GM18499 (cell line): ENCODE data around the gene TMEM214.
A peak's percentile ranks its signal among the peaks of the same experiment; 100 is the strongest.

Experiments
- ATAC-seq: cut with Tn5 transposase; IDR thresholded peaks from one replicate; pipeline ENCODE4 v1.9.1; 2021; ENCODE audit warnings: moderate number of reproducible peaks; ENCODE audit not compliant: insufficient read depth, unreplicated experiment

TMEM214 gene

DNA sequence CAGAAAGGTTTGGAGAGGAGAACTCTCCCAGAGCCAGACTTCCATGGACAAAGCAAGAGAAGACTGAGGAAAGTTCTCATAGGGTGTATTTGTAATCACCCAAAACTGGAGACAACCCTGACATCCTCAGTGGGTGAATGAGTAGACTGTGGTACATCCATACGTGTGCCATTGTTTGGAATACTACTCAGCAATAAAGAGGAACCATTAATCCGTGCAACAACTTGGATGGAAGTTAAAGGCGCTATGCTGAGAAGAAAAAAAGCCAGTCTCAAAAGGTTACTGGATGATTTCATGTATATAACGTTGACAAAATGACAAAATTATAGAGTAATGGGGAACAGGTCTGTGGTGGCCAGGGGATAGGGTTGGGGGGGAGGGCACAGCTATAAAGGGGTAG is 24.1 kb upstream of the TMEM214 start:
- ATAC-seq: no peak

DNA sequence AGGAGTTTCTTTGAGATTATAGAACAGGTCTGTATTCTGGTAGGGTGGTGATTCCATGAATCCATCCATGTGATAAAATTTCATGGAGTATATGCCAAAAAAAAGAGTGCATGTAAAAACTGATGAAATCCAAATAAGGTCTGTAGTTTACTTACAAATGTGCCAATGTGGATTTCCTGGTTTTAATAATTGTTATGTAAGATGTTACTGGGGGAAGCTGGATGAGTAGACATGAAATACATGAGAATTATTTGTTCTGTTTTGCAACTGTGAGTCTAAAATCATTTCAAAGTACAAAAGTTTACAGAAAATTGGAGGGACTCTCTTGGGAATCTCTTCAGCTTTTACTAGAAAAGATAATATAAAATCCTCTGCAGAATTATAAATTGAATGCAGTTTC is 23.7 kb upstream of the TMEM214 start:
- ATAC-seq: no peak

- ATAC-seq: no peak
These were observed 23.0 kb upstream of the TMEM214 start for GRCh38 chr2:27009716-27010115.

- ATAC-seq: no peak
These were observed 22.6 kb upstream of the TMEM214 start for GRCh38 chr2:27010139-27010538.

GRCh38 chr2:27013738-27014137 is 19.0 kb upstream of the TMEM214 start:
- ATAC-seq: no peak

- ATAC-seq: no peak
These were observed 17.9 kb upstream of the TMEM214 start for GRCh38 chr2:27014771-27015433.

DNA sequence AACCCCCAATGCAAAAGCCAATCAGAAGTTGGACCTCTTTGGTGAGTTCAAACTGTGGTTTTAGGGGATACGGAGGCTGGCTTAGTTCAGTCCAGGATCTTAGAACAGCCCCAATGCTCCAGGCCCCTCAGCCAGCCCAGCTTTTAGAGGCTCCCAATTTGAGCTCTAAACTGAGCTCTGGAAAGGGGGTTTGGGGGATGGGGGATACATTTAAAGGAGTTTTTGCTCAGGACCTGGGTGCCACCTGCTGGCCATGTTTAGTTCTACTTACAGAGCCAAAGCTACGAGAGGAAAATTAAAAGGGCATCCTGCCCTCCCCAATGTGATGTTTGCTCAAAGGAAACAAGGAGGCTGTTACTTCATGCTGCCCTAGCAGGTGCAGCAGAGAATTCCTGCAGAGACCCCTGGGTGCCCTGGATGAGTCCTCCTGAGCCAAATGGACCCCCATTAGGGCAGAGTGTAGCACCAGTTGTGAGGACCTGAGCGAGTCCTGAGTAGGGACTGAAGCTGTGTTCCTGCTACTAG is 15.9 kb upstream of the TMEM214 start:
- no peak for ATAC-seq

GRCh38 chr2:27018142-27018541 is 14.6 kb upstream of the TMEM214 start:
- no peak for ATAC-seq

DNA sequence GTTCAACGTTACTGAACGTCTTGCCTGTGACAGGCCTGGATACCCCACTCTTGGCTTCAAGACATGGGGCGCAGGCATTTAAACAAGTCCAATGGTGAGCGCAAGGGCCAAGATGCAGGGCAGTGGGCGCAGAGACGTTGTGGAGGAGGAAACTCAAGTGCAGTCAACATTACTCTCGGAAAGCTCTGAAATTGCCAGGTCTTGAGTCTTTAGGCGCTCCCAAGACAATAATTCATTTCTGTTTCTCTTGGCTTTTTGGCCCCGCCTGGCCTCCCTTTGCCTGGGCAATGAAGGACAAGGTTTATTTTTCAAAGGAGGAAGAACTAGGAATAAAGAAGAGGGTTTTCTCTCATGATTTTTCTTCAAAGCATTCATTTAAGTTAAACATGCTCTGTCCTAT is 13.3 kb upstream of the TMEM214 start:
- ATAC-seq: no peak

- no peak for ATAC-seq
These were observed 12.6 kb upstream of the TMEM214 start for GRCh38 chr2:27019931-27020855.

DNA sequence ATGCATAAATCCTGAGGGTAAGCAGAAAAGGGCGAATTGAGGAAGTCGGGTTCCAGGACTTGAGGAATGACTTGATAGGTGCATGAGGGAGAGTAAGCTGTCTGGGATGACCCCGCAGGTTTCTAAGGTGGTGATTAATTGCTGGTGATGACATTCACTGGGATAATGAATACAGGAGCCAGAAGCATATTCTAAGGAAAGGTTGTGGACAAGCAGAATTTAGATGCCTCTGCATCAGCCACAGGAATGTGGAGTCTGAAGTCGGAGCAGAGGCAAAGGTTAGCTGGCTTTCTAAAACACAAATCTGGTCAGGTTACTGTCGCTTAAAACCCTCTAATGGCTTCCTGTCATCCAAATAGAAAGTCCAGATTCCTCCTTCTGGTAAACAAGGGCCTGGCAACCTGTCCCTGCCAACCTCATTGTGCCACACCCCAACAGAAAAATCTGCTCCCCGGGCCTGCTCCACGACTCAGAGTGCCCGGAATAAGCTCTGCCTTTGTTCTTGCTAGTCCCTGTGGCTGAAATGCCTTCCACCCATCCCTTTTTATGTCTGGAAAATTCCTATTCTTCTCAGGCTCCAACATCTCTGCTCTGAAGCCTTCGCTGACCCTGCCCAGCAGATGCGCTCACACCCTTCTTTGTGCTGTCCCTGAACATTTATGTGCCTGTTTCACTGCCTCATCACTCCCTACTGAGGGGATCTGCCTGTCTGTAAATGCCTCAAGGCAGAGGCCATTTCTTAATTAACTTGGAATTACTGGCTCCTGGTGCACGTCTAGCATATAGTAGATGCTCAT is 11.3 kb upstream of the TMEM214 start:
- no peak for ATAC-seq

- no peak for ATAC-seq
These were observed 9.0 kb upstream of the TMEM214 start for GRCh38 chr2:27023740-27024139.

DNA sequence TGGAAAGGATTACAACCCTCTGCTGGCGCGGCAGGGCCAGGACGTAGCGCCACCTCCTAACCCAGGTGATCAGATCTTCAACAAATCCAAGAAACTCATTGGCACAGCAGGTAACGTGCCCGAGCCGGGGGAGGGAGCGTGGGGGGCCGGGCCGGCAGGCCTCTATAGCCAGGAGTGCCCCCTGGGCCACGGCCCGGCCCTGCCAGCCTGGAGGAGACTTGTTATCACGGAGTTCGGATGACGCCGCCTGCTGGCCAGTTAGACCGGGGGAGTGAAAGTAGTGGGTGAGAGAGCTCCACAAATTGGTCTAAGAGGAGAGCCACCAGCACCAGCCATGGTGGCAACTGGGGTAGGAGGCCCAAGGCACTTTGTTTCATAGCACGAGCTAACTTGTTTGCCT is 8.6 kb upstream of the TMEM214 start:
- no peak for ATAC-seq

- no peak for ATAC-seq
These were observed 8.0 kb upstream of the TMEM214 start for GRCh38 chr2:27024812-27025211.

GRCh38 chr2:27025281-27025800 is 7.4 kb upstream of the TMEM214 start:
- ATAC-seq: no peak

- no peak for ATAC-seq
These were observed 6.6 kb upstream of the TMEM214 start for GRCh38 chr2:27025861-27026851.

DNA sequence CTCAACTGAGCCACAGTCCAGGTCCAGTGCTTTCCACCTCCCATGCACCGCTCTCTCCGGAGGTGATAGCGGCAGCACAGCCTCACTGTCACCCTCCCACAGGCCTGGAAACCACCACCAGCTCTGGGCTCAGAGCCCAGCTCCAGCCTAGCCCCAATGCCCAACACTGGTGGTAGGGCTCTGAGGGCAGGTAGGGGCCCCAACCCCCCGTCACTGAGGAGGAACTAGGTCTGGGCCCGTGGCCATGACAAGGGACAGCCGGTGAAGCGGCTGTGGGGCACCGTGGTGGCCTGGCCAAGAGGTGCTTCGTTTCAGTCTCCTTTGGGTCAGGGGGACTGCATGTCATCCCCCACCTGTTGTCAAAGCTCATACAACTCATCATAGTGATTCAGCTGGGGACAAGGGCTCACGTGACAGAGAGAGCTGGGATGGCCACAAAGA is 5.5 kb upstream of the TMEM214 start:
- ATAC-seq: no peak

- ATAC-seq: no peak
These were observed 3.7 kb upstream of the TMEM214 start for GRCh38 chr2:27029051-27029450.

DNA sequence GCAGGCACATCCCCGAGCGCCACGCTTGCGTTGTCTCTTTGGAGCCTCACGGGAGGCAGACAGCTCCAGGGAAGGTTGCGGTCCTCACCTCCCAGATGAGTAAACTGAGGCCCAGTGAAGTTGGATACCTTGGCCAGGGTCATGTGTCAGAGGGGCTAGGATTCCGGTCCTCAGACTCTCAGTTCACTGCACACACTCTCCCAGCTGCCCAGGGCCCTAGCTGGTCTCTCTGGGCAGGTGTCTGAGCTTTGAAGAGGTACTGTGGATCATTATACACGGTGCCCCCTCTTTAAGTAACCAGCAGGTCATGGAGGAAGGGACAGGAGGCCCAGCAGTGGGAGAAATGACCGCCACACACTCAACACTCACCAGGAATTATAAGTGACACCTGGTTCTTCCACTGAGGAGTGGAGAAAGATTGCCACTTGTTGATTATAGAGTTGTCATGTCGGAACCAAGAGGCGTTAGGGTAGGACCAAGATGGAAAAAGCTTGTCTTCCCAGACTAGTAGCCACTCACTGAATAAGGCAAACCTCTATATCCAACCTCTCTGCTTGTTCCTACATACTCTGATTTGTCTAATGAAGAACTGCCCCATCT is 588 bp downstream of the TMEM214 start:
- ATAC-seq: peak; percentile 21
